Activated gamma-delta T cell treated with anti-CD3 and anti-CD28 coated beads, Interleukin-2, amount 50 U/mL, for 16 hours (primary cell): Measurements from ENCODE around the gene HSPBAP1.
"Not testable (repeated sequence)": the region's sequence is repeated elsewhere in the genome, so short reads cannot be mapped to it uniquely, and the experiment has no call there.

Source experiments
- DNase-seq: peaks from one replicate; pipeline ENCODE4 v3.0.0-alpha.2; 2020; ENCODE audit warnings: low read depth

HSPBAP1 gene

GRCh38 chr3:122784436-122784835 is 9.2 kb downstream of the HSPBAP1 start:
- DNase-seq = no peak

GRCh38 chr3:122782804-122783203 is 10.8 kb downstream of the HSPBAP1 start:
- no peak for DNase-seq

GRCh38 chr3:122777563-122777962 is 16.1 kb downstream of the HSPBAP1 start:
- no peak for DNase-seq

GRCh38 chr3:122776675-122777468 is 16.8 kb downstream of the HSPBAP1 start:
- no peak for DNase-seq

- DNase-seq = no peak
Observed at GRCh38 chr3:122774564-122774963, 19.1 kb downstream of the HSPBAP1 start.

- no peak for DNase-seq
Observed at GRCh38 chr3:122773944-122774509, 19.6 kb downstream of the HSPBAP1 start.

- DNase-seq = no peak
Observed at GRCh38 chr3:122772827-122773226, 20.8 kb downstream of the HSPBAP1 start.

- no peak for DNase-seq
Observed at GRCh38 chr3:122770521-122771202, 23.0 kb downstream of the HSPBAP1 start.

- DNase-seq = no peak
Observed at GRCh38 chr3:122767540-122768372, 25.9 kb downstream of the HSPBAP1 start.

- DNase-seq = no peak
Observed at GRCh38 chr3:122766430-122766829, 27.2 kb downstream of the HSPBAP1 start.

- DNase-seq = no peak
Observed at GRCh38 chr3:122760453-122761271, 33.0 kb downstream of the HSPBAP1 start.

- DNase-seq = no peak
Observed at GRCh38 chr3:122758877-122759560, 34.6 kb downstream of the HSPBAP1 start.

- DNase-seq = no peak
Observed at GRCh38 chr3:122755491-122755890, 38.1 kb downstream of the HSPBAP1 start.

GRCh38 chr3:122754929-122755328 is 38.7 kb downstream of the HSPBAP1 start:
- no peak for DNase-seq

- no peak for DNase-seq
Observed at GRCh38 chr3:122748347-122748746, 45.3 kb downstream of the HSPBAP1 start.

- DNase-seq = not testable (repeated sequence)
Observed at GRCh38 chr3:122747295-122747694, 46.3 kb downstream of the HSPBAP1 start.

- DNase-seq = no peak
Observed at GRCh38 chr3:122745369-122746021, 48.1 kb downstream of the HSPBAP1 start.

GRCh38 chr3:122743581-122744120 is 50.0 kb downstream of the HSPBAP1 start:
- DNase-seq = no peak

- no peak for DNase-seq
Observed at GRCh38 chr3:122742234-122742633, 51.4 kb downstream of the HSPBAP1 start.

GRCh38 chr3:122739172-122739571 is 54.5 kb downstream of the HSPBAP1 start:
- DNase-seq = no peak
